GM19099 (cell line): ENCODE measurements around the gene PTPRN2.

ENCODE experiments used
- POLR2A ChIP-seq: IDR thresholded peaks from 3 replicates; pipeline ENCODE4 v1.6.1; 2011; ENCODE audit warnings: low read depth; ENCODE audit not compliant: insufficient read length; ENCODE audit errors: extremely low read depth

Gene PTPRN2

GRCh38 chr7:157840174-157840913, 747.3 kb downstream of the PTPRN2 start:
- no peak for TF ChIP-seq POLR2A

- TF ChIP-seq POLR2A = no peak
Measured at GRCh38 chr7:157839672-157840167, 747.9 kb downstream of the PTPRN2 start.

- no peak for TF ChIP-seq POLR2A
Measured at GRCh38 chr7:157839226-157839625, 748.4 kb downstream of the PTPRN2 start.

GRCh38 chr7:157837561-157837960, 750.1 kb downstream of the PTPRN2 start:
- no peak for TF ChIP-seq POLR2A

- no peak for TF ChIP-seq POLR2A
Measured at GRCh38 chr7:157837047-157837446, 750.6 kb downstream of the PTPRN2 start.

- no peak for TF ChIP-seq POLR2A
Measured at GRCh38 chr7:157834501-157835163, 753.0 kb downstream of the PTPRN2 start.

- TF ChIP-seq POLR2A = no peak
Measured at GRCh38 chr7:157832866-157833607, 754.6 kb downstream of the PTPRN2 start.

- no peak for TF ChIP-seq POLR2A
Measured at GRCh38 chr7:157832421-157832820, 755.2 kb downstream of the PTPRN2 start.

GRCh38 chr7:157832006-157832405, 755.6 kb downstream of the PTPRN2 start:
- no peak for TF ChIP-seq POLR2A

- no peak for TF ChIP-seq POLR2A
Measured at GRCh38 chr7:157831143-157831905, 756.3 kb downstream of the PTPRN2 start.

GRCh38 chr7:157830331-157830730, 757.3 kb downstream of the PTPRN2 start:
- TF ChIP-seq POLR2A = no peak

GRCh38 chr7:157829491-157829890, 758.1 kb downstream of the PTPRN2 start:
- no peak for TF ChIP-seq POLR2A

GRCh38 chr7:157828881-157829280, 758.7 kb downstream of the PTPRN2 start:
- TF ChIP-seq POLR2A = no peak

- no peak for TF ChIP-seq POLR2A
Measured at GRCh38 chr7:157828190-157828589, 759.4 kb downstream of the PTPRN2 start.

GRCh38 chr7:157827863-157828160, 759.8 kb downstream of the PTPRN2 start:
- TF ChIP-seq POLR2A = no peak
